GM19455 (cell line): ENCODE results near the gene FIG4.
"Not testable (repeated sequence)": the region's sequence is repeated elsewhere in the genome, so short reads cannot be mapped to it uniquely, and the experiment has no call there.

Source experiments
- ATAC-seq: cut with Tn5 transposase; IDR thresholded peaks from one replicate; pipeline ENCODE4 v1.9.1; 2021; ENCODE audit not compliant: unreplicated experiment

The FIG4 gene

DNA sequence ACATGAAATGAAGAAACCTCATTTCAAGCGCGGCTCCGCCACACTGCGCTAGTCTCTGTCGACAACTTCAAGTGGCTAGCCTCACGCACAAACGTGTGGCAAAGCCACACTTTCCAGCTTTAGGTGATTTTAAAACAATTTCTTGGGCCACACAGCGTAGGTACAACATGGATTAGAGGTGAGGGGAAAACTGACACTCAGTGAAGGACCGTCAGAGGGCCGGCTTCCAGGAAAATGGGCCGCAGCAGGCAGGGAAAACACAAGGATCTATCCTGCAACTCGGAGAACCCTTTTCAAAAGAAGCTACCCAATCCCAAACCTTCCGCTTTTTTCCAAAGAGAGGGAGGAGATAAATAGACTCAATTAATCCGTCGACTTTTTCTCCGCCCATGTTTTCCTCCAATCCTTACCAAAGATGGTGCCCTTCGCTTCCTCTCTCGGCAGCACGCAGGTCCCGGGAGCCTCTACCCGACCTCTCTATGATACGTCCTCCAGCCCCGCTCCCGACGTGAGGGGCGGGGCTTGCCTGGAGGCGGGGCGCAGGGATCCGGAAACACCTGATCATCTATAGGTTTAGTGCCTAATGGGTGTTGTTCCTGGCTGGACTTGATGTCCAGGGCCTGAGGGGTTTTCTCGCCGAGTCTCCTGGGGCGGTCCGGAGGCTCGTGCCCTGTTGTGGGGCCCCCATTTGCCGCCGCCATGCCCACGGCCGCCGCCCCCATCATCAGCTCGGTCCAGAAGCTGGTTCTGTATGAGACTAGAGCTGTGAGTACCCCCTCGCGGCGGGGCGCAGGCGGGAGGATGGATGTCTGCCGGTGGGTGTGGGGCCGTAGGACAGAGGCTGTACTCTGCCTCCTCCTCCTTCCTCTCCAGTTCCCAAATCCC, at the start of gene FIG4, which contains the start of gene AK9:
TSS of gene FIG4 (plus strand) at position 560 of the 885 bp plus-strand sequence. CDS start at position 700, 140 bp downstream.
TSS of gene AK9 (minus strand) at position 466 of the 885 bp plus-strand sequence. CDS start 15,457 bp downstream, outside the sequence.
- ATAC-seq: peak; percentile 94

DNA sequence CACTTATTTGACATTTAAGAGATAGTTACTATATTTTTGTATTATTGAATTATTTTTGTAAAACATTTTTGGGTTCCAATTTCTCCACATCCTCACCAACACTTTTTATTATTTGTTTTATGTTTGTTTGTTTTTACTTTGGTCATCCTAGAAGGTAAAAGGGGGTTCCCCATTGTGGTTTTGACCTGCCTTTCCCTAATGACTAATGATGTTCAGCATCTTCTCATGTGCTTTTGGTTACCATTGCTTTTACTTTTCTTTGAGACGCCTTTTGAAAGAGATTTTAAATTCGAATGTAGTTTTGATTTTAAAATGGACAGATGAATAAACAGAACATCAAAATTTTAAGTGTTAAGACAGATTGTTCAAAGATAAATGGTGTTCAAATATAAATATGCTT, 47.0 kb upstream of the FIG4 start:
- no peak for ATAC-seq

DNA sequence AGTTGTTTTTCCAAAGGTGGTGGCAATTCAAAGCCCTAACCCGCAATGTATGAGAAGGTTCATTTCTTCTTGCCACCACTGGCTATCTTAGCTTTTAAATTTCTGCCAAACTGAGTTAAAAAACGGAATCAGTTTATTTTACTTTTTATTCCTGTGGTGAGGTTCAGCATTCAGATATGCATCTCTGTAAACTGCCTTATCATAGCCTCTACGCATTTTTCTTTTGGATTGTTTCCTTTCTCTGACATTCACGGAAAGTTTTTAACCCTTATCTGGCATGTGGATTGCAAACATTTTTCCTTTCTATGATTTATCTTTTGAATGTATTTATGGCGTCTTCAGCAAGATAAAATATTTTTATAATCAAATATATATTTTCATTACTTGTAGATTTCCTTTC, 37.8 kb upstream of the FIG4 start:
- no peak for ATAC-seq

DNA sequence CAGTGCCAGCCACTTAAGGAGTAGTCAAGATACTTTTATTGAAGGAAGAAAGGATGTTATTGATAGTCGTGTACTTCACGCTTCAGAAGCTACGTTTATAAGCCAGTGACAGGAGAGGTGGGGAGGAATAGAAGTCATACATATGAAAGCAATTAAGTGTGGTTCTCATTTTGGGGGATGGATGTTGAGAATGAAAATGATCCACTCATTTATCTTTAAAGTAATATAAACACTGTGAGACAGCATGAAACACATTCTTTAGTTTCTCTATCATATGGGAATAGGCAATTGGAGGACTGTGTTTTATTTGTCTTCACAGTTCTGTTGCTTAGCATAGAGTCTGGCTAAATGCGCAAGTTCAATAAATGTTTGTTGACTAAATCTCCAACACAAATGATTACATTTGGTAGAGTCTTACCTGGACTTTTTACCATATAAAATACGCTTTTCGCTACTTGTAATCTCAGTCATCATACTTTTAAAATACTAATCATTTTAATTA, 35.3 kb upstream of the FIG4 start:
- no peak for ATAC-seq

DNA sequence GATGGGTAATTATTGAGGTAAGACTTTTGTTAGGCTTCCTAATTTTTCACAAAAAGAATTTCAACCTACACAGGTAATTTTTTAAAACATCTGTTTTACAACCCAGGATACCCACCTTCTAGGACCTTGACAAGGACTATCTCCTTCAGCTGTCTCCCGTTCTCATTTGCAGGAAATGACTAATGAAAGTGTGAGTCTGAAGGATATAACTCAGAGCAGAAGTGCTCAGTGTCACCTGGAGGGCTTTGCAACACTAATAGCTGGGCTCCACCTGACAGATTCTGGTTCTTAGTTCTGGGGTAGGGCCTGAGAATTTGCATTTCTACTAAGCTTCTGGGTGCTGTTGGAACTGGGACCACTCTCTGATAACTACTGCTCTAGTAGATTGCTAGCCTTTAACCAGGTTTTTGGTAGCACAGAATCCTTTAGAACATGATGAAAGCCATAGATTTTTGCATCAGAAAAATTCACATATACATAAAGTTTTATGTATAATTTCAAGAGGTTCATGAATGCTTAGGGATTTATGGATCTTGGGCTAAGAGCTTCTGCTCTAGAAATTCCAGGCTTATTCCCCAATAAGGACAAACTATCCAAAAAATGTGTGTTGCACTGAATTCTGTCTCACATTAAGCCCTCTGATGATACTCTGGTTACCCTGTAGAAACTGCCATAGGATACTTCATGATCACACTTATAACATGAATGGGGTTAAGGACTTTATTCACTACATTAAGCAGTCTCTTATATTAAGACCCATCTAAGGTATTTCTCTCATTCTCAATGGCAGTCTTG, 30.4 kb upstream of the FIG4 start:
- ATAC-seq: no peak

DNA sequence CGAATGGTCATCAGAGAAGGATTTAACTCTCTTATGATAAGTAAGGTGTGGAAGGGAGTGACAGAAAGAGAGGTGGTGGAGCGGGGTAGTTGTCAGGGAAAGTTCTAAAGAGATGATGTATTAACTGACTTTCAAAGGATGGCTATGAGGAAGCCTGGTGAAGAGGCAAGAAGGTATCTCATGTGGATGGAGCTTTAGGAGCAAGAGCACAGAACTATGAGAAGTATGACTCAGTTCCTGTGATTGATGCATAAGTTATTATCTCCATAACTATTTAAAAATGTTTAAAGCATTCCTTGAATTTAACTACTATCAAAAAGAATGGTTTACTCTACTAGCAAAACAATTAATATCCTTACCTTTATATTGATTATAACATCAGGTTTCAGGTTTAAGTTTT, 28.9 kb upstream of the FIG4 start:
- no peak for ATAC-seq

DNA sequence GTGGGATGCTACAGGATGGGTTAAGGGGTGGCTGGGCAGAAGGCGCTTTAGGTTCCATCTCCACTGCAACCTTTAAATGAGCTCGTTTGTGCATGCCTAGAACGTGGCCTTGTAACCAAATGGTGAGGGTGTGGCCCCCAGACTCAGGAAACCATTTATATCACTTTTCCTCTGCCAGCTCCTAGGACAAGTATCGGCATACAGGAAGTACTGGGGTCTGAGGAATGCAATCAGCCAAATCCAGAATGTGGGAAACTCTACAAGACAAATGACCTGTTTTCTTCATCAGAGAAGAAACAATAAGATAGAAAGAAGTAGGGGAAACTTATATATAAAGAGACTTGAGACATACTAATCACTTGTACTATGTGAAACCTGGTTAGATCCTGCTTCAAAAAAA, 21.3 kb upstream of the FIG4 start:
- ATAC-seq: no peak

DNA sequence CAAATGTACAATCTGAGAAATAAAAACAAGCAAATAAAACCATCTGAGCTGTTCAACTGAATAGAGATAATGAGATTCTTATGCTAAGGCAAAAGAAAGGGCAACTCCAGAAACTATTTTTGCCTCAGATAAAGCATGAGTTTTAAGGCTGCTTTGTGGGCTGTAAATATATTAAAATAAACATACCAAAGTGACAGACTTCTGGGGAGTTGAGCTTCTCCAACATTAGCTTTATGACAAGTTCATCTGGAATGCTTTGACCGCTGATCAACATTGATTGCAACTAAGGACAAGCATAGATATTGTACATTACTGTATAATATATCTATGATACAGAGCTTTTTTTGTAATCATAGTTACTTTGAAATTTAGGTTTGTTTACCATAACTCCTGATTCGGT, 19.4 kb upstream of the FIG4 start:
- no peak for ATAC-seq

DNA sequence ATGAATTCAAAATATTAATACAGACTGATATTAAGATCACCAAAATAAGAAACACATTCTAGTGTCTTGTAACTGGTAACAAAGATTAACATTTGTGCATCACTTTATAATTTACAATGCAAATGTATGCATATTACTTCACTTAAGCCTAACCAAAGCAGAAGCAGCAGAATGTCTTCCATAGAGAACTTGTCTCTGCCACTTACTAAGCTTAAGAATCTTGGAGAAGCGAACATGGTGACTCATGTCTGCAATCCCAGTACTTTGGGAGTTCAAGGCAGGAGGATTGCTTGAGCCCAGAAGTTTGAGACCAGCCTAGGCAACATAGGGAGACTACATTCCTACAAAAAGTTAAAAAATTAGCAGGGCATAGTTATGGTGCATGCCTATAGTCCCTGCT, 18.9 kb upstream of the FIG4 start:
- no peak for ATAC-seq

DNA sequence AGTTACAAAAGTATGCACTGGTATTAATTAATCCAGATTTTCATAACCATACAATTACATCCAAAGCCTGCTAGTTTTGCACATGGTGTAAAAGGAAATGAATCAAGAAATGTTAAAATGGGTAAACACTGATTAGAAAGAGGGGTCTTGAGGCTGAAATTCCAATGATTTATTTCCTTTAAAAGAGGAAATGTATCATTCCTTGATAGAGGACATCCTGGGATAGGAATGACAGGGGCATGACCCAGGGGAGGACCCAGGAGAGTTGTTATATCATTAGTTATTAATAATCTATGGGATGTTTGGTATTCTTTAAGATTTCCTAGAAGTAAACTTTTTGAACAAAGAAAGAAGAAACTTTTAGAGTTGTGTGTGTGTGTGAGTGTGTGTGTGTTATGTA, 18.3 kb upstream of the FIG4 start:
- no peak for ATAC-seq

DNA sequence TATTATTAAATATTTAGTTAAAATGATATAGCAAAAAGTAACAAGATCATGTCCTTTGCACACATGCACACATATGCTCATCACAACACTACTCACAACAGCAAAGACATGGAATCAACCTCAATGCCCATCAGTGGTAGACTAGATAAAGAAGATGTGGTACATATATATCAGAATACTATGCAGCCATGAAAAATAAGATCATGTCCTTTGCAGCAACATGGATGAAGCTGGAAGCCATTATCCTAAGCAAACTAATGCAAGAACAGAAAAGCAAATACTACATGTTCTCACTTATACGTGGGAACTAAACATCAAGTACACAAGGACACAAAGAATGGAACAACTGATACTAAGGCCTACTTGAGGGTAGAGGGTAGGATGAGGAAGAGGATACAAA, 14.4 kb upstream of the FIG4 start:
- no peak for ATAC-seq

DNA sequence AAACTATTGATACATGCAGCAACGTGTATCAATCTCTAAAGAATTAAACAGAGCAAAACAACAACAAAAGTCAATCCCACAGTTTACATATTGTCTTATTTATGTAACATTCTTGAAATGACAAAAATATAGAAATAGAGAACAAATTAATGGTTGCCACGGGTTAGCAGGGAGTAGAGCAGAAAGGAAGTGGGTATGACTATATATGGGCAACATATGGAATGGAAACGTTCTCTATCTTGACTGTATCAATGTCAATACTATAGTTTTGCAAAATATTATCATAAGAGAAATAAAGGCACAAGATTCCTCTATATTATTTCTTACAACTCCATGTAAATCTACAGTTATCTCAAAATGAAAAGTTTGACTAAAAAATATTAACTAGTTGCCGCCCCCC, 12.9 kb upstream of the FIG4 start:
- no peak for ATAC-seq

DNA sequence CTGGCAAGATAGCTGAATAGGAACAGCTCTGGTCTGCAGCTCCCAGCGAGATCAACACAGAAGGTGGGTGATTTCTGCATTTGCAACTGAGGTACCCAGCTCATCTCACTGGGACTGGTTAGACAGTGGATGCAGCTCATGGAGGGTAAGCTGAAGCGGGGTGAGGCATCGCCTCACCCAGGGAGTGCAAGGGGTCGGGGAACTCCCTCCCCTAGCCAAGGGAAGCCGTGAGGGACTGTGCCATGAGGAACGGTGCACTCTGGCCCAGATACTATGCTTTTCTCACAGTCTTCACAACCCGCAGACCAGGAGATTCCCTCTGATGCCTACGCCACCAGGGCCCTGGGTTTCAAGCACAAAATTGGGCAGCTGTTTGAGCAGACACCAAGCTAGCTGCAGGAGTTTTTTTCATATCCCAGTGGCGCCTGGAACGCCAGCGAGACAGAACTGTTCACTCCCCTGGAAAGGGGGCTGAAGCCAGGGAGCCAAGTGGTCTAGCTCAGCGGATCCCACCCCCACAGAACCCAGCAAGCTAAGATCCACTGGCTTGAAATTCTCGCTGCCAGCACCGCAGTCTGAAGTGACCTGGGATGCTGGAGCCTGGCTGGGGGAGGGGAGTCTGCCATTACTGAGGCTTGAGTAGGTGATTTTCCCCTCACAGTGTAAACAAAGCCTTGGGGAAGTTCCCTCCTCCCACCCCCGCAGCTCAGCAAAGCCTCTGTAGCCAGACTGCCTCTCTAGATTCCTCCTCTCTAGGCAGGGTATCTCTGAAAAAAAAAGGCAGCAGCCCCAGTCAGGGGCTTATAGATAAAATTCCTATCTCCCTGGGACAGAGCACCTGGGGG, 12.2 kb upstream of the FIG4 start:
- not testable (repeated sequence) for ATAC-seq

DNA sequence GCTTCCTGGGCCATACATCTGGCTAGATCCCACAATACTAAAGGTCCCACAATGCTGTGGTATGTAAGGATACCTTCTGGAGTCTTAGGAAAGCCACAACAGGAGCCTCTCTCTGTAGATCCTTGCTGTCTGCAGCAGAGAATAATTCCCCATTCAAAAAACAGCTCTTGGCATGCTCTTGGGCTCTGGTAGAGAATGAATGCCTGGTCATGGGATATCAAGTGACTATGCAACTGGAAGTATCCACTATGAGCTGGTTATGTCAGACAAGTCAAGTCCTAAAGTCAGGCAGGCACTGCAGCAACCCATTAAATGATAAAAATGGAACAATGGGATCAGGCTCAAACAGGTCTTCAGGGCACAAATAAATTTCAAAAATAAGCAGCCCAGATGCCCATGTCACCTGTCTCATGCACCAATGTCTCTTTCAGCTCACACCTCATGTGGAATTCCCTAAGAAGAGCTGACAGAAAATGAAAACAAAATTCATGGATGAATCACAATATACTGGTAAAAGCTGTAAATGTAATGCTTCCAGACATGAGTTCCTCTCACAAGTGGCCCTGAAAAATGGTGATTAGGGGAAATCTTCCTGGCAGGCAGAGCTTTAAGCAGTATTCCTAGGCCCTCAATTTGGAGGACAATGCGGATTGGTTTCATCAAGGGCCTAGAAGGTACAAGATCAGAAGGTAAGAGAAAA, 4.4 kb upstream of the FIG4 start:
- ATAC-seq: no peak

DNA sequence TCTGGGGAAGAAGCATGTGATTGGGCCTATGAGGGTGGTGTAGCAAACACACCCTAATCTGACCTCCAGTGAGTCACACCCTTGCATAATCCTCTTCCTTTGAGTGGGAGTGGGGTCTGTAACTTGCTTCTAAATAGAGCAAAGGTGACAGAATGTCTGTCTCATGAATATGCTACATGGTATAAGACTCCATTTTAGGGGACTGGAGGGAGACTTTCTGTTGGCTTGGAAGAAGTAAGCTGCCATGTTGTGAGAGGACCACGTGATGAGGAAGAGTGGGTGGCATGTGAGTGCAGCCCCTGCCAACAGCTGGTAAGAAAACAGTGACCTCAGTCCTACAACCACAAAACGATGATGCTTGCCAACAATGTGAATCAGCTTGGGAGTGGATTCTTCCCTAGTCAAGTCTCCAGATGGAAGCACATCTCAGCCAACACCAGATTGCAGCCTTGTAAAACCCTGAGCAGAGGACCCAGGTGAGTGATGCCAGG, 3.8 kb upstream of the FIG4 start:
- ATAC-seq: no peak

DNA sequence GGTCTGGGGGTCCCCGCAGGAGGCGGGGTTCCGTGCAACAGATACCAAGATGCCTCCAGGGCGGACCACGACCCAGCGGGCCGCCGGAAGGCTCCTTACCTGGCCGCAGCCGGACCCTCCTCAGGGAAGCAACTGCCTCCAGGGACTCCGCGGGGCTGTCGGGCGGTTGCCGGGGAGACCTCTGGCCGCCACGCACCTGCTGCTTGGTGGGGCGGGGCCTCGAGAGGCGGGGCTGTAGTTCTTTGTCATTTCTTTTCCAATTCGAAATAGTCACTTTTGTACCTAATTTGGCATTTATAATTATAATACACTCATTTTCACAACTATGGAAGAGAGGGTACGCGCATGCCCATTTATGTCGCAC, 741 bp upstream of the FIG4 start:
- ATAC-seq: peak; percentile 44

DNA sequence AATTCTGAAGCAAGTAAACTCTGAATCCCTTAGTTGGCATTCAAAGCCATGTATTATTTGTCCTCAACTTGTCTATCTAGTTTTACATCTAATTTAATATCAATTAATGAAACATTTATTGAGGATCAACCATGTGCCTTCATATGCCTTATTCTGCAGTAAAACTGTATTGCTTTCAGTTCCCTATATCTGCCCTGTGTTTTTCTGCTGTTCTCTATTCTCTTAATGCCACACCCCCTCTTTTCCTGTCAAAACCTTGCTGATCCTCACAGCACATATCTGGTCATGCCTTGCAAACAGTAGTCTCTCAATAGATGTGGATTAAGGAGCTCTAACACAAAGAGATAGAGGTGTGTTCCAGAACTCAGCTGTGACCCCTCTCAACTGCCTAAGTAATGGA, 2.0 kb downstream of the FIG4 start:
- peak; percentile 40 for ATAC-seq

DNA sequence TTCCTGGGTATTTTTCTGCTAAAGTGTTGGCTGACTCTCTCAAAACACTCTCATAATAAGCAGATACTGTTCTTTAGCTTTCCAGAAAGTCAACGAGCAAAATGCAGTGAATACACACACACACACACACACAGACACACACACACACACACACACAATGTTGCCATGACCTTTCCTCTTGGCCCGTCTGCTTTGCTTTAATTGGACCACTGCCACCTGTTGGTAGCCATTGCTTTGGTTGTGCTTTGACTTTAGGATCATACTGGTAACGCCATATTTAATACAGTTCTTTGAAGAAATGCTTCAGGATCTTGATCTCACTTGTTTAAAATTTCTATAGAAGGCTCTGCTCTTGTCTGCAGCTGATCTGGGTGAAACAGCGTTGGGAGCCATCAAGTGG, 4.4 kb downstream of the FIG4 start:
- no peak for ATAC-seq

DNA sequence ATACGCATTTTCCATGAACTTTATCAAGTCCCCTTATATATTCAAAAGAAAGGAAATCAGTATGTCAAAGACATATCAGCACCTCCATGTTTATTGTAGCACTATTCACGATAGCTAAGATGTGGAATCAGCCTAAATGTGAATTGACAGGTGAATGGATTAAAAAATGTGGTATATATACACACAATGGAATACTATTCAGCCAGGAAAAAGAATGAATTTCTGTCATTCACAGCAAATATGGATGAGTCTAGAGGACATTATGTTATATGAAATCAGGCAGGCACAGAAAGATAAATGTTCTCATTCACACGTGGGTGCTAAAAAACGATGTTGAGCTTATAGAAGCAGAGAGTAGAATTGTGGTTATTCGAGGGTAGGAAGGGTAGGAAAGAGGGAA, 5.3 kb downstream of the FIG4 start:
- ATAC-seq: no peak

DNA sequence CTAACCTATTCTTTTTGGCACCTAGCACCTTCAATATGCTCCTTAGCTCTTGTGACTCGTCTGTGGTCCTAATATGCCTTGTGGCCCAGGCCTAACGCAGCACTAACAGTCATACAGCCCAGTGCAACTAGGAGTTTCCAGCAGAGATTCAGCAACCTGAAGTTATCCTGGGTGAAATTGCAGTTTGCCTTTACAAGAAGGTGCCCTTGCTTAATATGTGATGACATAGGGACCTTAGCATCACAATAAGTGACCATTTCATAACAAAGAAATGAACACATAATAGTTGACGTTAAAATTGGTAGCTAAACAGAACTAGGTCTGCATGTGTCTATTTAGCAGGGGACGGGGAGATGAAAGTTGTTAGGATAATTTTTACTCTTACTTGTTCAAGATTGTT, 10.1 kb downstream of the FIG4 start:
- no peak for ATAC-seq
